ENCODE results near the gene TBXAS1.

TBXAS1 gene

DNA sequence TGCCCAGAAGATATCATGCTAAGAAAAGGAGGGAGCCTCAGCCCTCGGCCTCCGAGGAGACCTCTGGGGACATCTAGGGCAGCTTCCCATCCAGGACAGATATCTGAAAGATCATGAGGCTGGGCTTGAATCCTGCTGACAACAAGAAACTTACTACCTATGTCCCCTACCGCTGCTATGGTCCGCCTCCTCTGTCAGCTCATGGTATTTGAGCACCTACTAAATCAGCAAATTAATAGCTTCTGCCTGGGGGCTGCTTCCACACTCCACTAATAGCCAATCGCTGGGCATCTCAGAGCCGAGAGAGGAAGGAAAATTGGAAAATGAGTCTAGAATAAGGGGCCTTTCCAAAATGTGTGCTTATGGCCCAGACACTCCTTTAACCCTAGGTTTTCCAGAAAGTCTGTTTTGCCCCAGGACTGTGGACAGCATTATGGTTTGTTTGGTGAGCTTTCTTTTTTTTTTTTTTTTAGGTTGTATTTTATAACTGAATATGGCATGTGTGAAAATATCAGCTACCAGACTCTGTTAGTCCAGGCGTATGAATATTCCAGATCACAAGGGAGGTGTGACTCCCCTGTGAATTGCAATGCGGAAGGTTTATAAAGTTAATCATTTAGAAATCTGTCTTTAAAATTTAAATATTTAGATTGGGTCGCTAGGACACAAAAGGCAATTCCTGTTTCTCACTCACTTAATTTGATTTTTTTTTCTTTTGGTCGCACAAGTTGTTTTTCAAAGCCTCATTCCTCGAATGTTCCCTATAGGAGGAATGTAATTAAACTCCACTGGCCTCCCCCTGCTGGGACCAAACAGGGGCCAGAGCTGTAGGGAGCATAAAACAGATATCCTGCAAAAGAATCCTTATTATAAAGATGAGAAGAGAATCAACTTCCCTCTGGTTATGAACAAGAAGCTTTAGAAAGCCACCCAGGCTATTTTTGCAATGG, 144.3 kb downstream of the TBXAS1 start:
- H4K20me1 ChIP-seq (ENCODE audit: insufficient read depth, low read length, poor library complexity, severe bottlenecking), result no peaks in the 10 kb centered on the region
- H3K9ac ChIP-seq (ENCODE audit: low read depth, low read length, poor library complexity, severe bottlenecking), result no peak overlapping the region
- no peak overlapping the region for H3K4me2 ChIP-seq (ENCODE audit: low read depth, low read length, poor library complexity, severe bottlenecking)
- H3K79me2 ChIP-seq (ENCODE audit: insufficient read depth, low read length), result no peaks in the 10 kb centered on the region
- no peak overlapping the region for H3K4me3 ChIP-seq (ENCODE audit: low read length, poor library complexity, severe bottlenecking)
- TF ChIP-seq, protein P1, sequence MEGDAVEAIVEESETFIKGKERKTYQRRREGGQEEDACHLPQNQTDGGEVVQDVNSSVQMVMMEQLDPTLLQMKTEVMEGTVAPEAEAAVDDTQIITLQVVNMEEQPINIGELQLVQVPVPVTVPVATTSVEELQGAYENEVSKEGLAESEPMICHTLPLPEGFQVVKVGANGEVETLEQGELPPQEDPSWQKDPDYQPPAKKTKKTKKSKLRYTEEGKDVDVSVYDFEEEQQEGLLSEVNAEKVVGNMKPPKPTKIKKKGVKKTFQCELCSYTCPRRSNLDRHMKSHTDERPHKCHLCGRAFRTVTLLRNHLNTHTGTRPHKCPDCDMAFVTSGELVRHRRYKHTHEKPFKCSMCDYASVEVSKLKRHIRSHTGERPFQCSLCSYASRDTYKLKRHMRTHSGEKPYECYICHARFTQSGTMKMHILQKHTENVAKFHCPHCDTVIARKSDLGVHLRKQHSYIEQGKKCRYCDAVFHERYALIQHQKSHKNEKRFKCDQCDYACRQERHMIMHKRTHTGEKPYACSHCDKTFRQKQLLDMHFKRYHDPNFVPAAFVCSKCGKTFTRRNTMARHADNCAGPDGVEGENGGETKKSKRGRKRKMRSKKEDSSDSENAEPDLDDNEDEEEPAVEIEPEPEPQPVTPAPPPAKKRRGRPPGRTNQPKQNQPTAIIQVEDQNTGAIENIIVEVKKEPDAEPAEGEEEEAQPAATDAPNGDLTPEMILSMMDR (conservative IDR thresholded peaks at IDR 0.05; ENCODE audit: low read length), result no peak
- TF ChIP-seq EZH2phosphoT487 (IDR thresholded peaks at IDR 0.05; ENCODE audit: borderline replicate concordance), result no peak
- no peak overlapping the region for H2AFZ ChIP-seq (ENCODE audit: low read length)
- H3K4me1 ChIP-seq (ENCODE audit: insufficient read depth, low read length, poor library complexity, severe bottlenecking), result no peaks in the 10 kb centered on the region
- H3K9me3 ChIP-seq (ENCODE audit: insufficient read depth, low read depth, low read length), result no peaks in the 10 kb centered on the region
- no peaks in the 10 kb centered on the region for H3K9me2 ChIP-seq (replicated peaks; ENCODE audit: low read depth, low read length)
- no peaks in the 10 kb centered on the region for H3K36me3 ChIP-seq (ENCODE audit: insufficient read depth, low read length)
- no peaks in the 10 kb centered on the region for H3F3A ChIP-seq (ENCODE audit: low read depth)
- no peaks in the 10 kb centered on the region for H3K27me3 ChIP-seq (ENCODE audit: insufficient read depth, low read length, poor library complexity, severe bottlenecking)

DNA sequence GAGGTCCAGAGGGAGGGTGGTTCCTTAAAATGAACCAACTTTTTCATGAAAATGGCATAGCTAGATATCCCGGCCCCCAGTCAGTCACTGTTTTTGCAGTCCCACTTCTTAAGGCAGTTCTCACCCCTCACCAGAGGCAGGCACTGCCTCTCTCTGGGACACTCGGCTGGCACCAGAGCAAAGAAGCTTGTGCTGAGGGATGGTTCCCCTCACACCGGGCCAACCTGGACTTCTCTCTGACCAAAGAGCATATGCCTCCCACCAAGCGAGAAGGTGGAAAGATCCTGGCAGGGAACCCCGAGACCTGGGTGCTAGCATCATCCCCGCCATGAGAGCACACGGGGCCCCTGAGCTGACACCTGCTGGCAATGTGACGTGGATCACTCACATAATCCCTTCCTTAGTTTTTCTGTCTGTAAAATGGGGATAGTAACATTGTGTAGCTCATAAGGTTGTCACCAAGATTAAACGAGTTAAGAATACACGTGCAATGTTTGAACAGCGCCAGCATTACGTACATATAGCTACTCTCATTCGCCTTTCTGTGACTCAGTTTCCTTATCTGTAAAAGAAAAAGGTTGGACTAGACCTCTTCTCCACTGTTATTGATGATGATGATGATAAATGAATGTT, 145.2 kb downstream of the TBXAS1 start:
- H3K79me2 ChIP-seq (ENCODE audit: insufficient read depth, low read length), result no peaks in the 10 kb centered on the region
- no peaks in the 10 kb centered on the region for H3K4me1 ChIP-seq (ENCODE audit: insufficient read depth, low read length, poor library complexity, severe bottlenecking)
- H3F3A ChIP-seq (ENCODE audit: low read depth), result no peaks in the 10 kb centered on the region
- no peak overlapping the region for H3K4me3 ChIP-seq (ENCODE audit: low read length, poor library complexity, severe bottlenecking)
- no peaks in the 10 kb centered on the region for H3K27me3 ChIP-seq (ENCODE audit: insufficient read depth, low read length, poor library complexity, severe bottlenecking)
- no peak overlapping the region for H3K4me2 ChIP-seq (ENCODE audit: low read depth, low read length, poor library complexity, severe bottlenecking)
- no peak for TF ChIP-seq EZH2phosphoT487 (IDR thresholded peaks at IDR 0.05; ENCODE audit: borderline replicate concordance)
- TF ChIP-seq, protein P1 (conservative IDR thresholded peaks at IDR 0.05; ENCODE audit: low read length), result no peak
- H3K36me3 ChIP-seq (ENCODE audit: insufficient read depth, low read length), result no peaks in the 10 kb centered on the region
- H3K9me3 ChIP-seq (ENCODE audit: insufficient read depth, low read depth, low read length), result no peaks in the 10 kb centered on the region
- no peaks in the 10 kb centered on the region for H3K9me2 ChIP-seq (replicated peaks; ENCODE audit: low read depth, low read length)
- no peak overlapping the region for H2AFZ ChIP-seq (ENCODE audit: low read length)
- H4K20me1 ChIP-seq (ENCODE audit: insufficient read depth, low read length, poor library complexity, severe bottlenecking), result no peaks in the 10 kb centered on the region
- no peak overlapping the region for H3K9ac ChIP-seq (ENCODE audit: low read depth, low read length, poor library complexity, severe bottlenecking)

DNA sequence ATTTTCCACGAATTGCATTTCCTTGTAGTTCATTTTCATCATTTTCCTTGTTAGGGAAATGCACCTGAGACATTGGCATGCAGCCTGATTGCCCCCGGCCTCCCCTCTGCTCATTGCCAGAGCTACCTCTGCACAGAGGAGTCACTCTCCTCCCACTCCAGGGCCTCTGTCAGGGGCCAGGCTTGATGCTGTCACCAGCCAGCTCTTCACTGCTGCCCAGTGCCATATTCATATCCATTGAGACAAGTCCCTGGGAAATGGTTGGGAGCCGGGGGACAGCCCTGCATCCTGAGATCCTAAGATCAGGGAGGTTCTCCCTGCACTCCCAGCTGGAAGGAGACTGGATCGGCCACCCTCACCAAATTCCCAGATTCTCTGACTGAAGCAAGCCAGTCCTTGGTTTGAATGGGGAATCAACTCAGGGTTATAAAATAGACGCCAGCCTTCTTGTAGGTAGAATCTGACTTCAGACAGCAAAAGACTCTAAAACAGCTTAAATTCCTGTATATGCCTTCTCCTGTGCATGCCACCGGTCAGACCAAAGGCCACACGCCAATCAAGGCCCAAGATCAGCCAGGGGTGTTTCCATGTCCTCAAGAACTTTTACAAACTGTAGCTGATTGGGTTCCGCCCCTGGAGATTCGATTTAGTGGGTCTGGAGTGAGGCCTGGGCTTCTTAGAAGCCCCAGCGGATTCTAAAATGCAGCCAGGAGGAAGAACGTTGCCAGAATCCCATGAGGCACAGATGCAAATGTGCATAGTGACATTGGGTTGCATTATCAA, 147.2 kb downstream of the TBXAS1 start:
- Histone ChIP-seq H3K9me3 (ENCODE audit: insufficient read depth, low read depth, low read length) (no peaks in the 10 kb centered on the region), H3K79me2 (ENCODE audit: insufficient read depth, low read length) (no peaks in the 10 kb centered on the region), H3K9ac (ENCODE audit: low read depth, low read length, poor library complexity, severe bottlenecking) (no peak overlapping the region), H3F3A (ENCODE audit: low read depth) (no peaks in the 10 kb centered on the region), H4K20me1 (ENCODE audit: insufficient read depth, low read length, poor library complexity, severe bottlenecking) (no peaks in the 10 kb centered on the region), H3K4me1 (ENCODE audit: insufficient read depth, low read length, poor library complexity, severe bottlenecking) (peaks cover 12% of the 10 kb centered on the region), H2AFZ (ENCODE audit: low read length) (no peak overlapping the region), H3K27me3 (ENCODE audit: insufficient read depth, low read length, poor library complexity, severe bottlenecking) (no peaks in the 10 kb centered on the region), H3K9me2 (replicated peaks; ENCODE audit: low read depth, low read length) (no peaks in the 10 kb centered on the region), H3K36me3 (ENCODE audit: insufficient read depth, low read length) (no peaks in the 10 kb centered on the region), H3K4me3 (ENCODE audit: low read length, poor library complexity, severe bottlenecking) (no peak overlapping the region), H3K4me2 (ENCODE audit: low read depth, low read length, poor library complexity, severe bottlenecking) (no peak overlapping the region)
- TF ChIP-seq, protein P1 (conservative IDR thresholded peaks at IDR 0.05; ENCODE audit: low read length), result no peak
- TF ChIP-seq EZH2phosphoT487 (IDR thresholded peaks at IDR 0.05; ENCODE audit: borderline replicate concordance), result no peak

Data from Loucy (cell line).